ENCODE data around the gene ANGPTL8. TPM values are rescaled to one million over a fixed set of nuclear protein-coding genes. Genes with fewer than 3 reads are reported as not detected.

ANGPTL8 gene
- total and polyA plus RNA-seq, 2 experiments from 2014 or later, result not detected

- TF ChIP-seq ETS1 (IDR thresholded peaks at IDR 0.05) (no peak), NANOG (IDR thresholded peaks at IDR 0.05; ENCODE audit: borderline replicate concordance) (no peak), ZNF331 (CRISPR knock-in tag; IDR thresholded peaks at IDR 0.05; ENCODE audit: low read depth) (no peak), REST (IDR thresholded peaks at IDR 0.05; ENCODE audit: unreplicated experiment) (no peak), EZH2 (IDR thresholded peaks at IDR 0.05; ENCODE audit: low read depth, unreplicated experiment) (no peak)
Observed at GRCh38 chr19:11279505-11280236, 40.3 kb downstream of the ANGPTL8 start (continued).

- Histone ChIP-seq H3K36me3 (ENCODE audit: insufficient read depth) (no peaks in the 10 kb centered on the region), H3K27me3 (ENCODE audit: insufficient read depth) (no peaks in the 10 kb centered on the region), H3K79me2 (replicated peaks; ENCODE audit: insufficient read depth) (no peaks in the 10 kb centered on the region), H3K27ac (ENCODE audit: low read depth) (no peak overlapping the region), H3F3A (replicated peaks; ENCODE audit: low read depth) (no peaks in the 10 kb centered on the region), H3K4me3 (no peak overlapping the region), H3K4me1 (ENCODE audit: insufficient read depth) (no peaks in the 10 kb centered on the region), H3K9me2 (ENCODE audit: insufficient read depth) (no peaks in the 10 kb centered on the region), H3K4me2 (no peak overlapping the region), H4K20me1 (replicated peaks; ENCODE audit: insufficient read depth) (no peaks in the 10 kb centered on the region), H2AFZ (no peak overlapping the region)
- no peak for ATAC-seq
- Mint-ChIP-seq H3K36me3 (ENCODE audit: low read depth) (peaks cover 4% of the 10 kb centered on the region; the same call in 1 of the 3 replicates), H3K4me1 (no peaks in the 10 kb centered on the region), H3K9me3 (peaks cover 26% of the 10 kb centered on the region), H3K4me3 (no peak overlapping the region), H3K27ac (no peak overlapping the region), H3K27me3 (ENCODE audit: insufficient read depth, low read depth, poor library complexity) (peaks cover 2% of the 10 kb centered on the region)
- no peak for DNase-seq (ENCODE audit: low spot score)
- TF ChIP-seq JUNB (IDR thresholded peaks at IDR 0.05; ENCODE audit: unreplicated experiment), result no peak
- no peak for TF ChIP-seq POLR2AphosphoS5 (IDR thresholded peaks at IDR 0.05; ENCODE audit: low read depth)
- no peak for TF ChIP-seq EZH2 (IDR thresholded peaks at IDR 0.05; ENCODE audit: low read depth, unreplicated experiment)
- no peak for TF ChIP-seq CREB1 (CRISPR knock-in tag; IDR thresholded peaks at IDR 0.05; ENCODE audit: low read depth)
- TF ChIP-seq ZNF331 (CRISPR knock-in tag; IDR thresholded peaks at IDR 0.05; ENCODE audit: low read depth), result no peak
- TF ChIP-seq ETS1 (IDR thresholded peaks at IDR 0.05), result no peak
- TF ChIP-seq ZNF462 (CRISPR knock-in tag; IDR thresholded peaks at IDR 0.05), result no peak
Observed at GRCh38 chr19:11281356-11282049, 42.1 kb downstream of the ANGPTL8 start.
